IMR-90 (cell line): Measurements from ENCODE around the gene CXCR6. TPM values are rescaled to one million over a fixed set of nuclear protein-coding genes. Genes with fewer than 3 reads are reported as not detected.

ENCODE experiments used
- ATAC-seq: fragments of 200-7000 bp; cut with Tn5 transposase; 2 replicates; pipeline ENCODE4 v1.9.1; 2020; ENCODE audit warnings: low read depth, mild to moderate bottlenecking, moderate library complexity
- BruUV-seq: library from RNA; stranded (reverse); fragments of 400-500 nt; replicated peaks from 2 replicates; lab custom pipeline; 2021; lab: Mats Ljungman, UMichigan
- CTCF ChIA-PET: fragments of 300-600 bp; formaldehyde crosslinking; extraction: SDS; loops from one replicate; lab custom pipeline; 2021; ENCODE audit warnings: antibody characterized with exemption; lab: Yijun Ruan, JAX
- POLR2A ChIA-PET: fragments of 300-600 bp; sonication (Branson Sonifier 250); formaldehyde crosslinking; loops from one replicate; lab custom pipeline; 2022; ENCODE audit warnings: antibody characterized with exemption; ENCODE audit not compliant: unreplicated experiment; lab: Charles Lee
- DNase-seq: peaks from one replicate; pipeline ENCODE4 v3.0.0; 2013
- H2AFZ ChIP-seq: replicated peaks from 2 replicates; pipeline ENCODE3; 2013; ENCODE audit warnings: low read length, mild to moderate bottlenecking; ENCODE audit not compliant: poor library complexity
- H2AK5ac ChIP-seq: 2 replicates; pipeline ENCODE4 v1.6.1; 2013; ENCODE audit warnings: low read depth, low read length, inconsistent platforms
- H2AK9ac ChIP-seq: replicated peaks from 2 replicates; pipeline ENCODE3; 2013; ENCODE audit warnings: mild to moderate bottlenecking, low read depth, low read length, moderate library complexity; ENCODE audit not compliant: poor library complexity
- H2BK120ac ChIP-seq: 2 replicates; pipeline ENCODE4 v1.6.1; 2013; ENCODE audit warnings: low read depth, low read length, inconsistent platforms
- H2BK15ac ChIP-seq: 3 replicates; pipeline ENCODE4 v1.6.1; 2013; ENCODE audit warnings: low read depth, low read length, inconsistent platforms
- H2BK20ac ChIP-seq: 2 replicates; pipeline ENCODE4 v1.6.1; 2013; ENCODE audit warnings: low read depth, mild to moderate bottlenecking, inconsistent platforms, low read length, moderate library complexity
- H2BK5ac ChIP-seq: 2 replicates; pipeline ENCODE4 v1.6.1; 2013; ENCODE audit warnings: mild to moderate bottlenecking, low read depth, low read length, inconsistent platforms; ENCODE audit not compliant: poor library complexity, severe bottlenecking
- H3K14ac ChIP-seq: replicated peaks from 2 replicates; pipeline ENCODE4 v1.6.1; 2013; ENCODE audit warnings: low read depth, low read length, inconsistent platforms
- H3K18ac ChIP-seq: 2 replicates; pipeline ENCODE4 v1.6.1; 2013; ENCODE audit warnings: low read depth, low read length, control low read depth
- H3K23ac ChIP-seq: 2 replicates; pipeline ENCODE4 v1.6.1; 2013; ENCODE audit warnings: low read depth, low read length, inconsistent platforms
- H3K27ac ChIP-seq: 2 replicates; pipeline ENCODE4 v1.5.1; 2013; ENCODE audit warnings: mild to moderate bottlenecking, control low read depth, low read length; ENCODE audit not compliant: insufficient read depth
- H3K27me3 ChIP-seq: 2 replicates; pipeline ENCODE4 v1.6.1; 2013; ENCODE audit warnings: low read length; ENCODE audit not compliant: control insufficient read depth, insufficient read depth
- H3K36me3 ChIP-seq: 2 replicates; pipeline ENCODE4 v1.6.1; 2013; ENCODE audit warnings: low read length, mixed read lengths; ENCODE audit not compliant: control insufficient read depth, insufficient read depth
- H3K4ac ChIP-seq: 2 replicates; pipeline ENCODE4 v1.6.1; 2013; ENCODE audit warnings: low read depth, low read length, inconsistent platforms
- H3K4me1 ChIP-seq: 2 replicates; pipeline ENCODE4 v1.6.1; 2013; ENCODE audit warnings: low read length, mixed read lengths; ENCODE audit not compliant: control insufficient read depth, insufficient read depth
- H3K4me2 ChIP-seq: 2 replicates; pipeline ENCODE4 v1.6.1; 2013; ENCODE audit warnings: low read depth, mild to moderate bottlenecking, control low read depth, low read length, moderate library complexity
- H3K4me3 ChIP-seq: 2 replicates; pipeline ENCODE4 v1.5.1; 2013; ENCODE audit warnings: low read depth, mild to moderate bottlenecking, control low read depth, low read length, moderate library complexity; ENCODE audit not compliant: insufficient read depth
- H3K56ac ChIP-seq: 2 replicates; pipeline ENCODE4 v1.6.1; 2013; ENCODE audit warnings: low read length, inconsistent platforms; ENCODE audit not compliant: insufficient read depth; ENCODE audit errors: extremely low read depth
- H3K79me1 ChIP-seq, 2 experiments: 2 replicates each; pipeline ENCODE4 v1.6.1; 2013; ENCODE audit warnings: low read length in 2 of 2, inconsistent platforms in 1 of 2, low read depth in 1 of 2
- H3K9ac ChIP-seq: 2 replicates; pipeline ENCODE4 v1.6.1; 2013; ENCODE audit warnings: low read depth, low read length, control low read depth
- H3K9me1 ChIP-seq: 2 replicates; pipeline ENCODE4 v1.6.1; 2013; ENCODE audit warnings: low read length, inconsistent platforms; ENCODE audit not compliant: insufficient read depth
- H3K9me3 ChIP-seq: 2 replicates; pipeline ENCODE4 v1.6.1; 2013; ENCODE audit warnings: low read length; ENCODE audit not compliant: control insufficient read depth, insufficient read depth
- H4K20me1 ChIP-seq: 2 replicates; pipeline ENCODE4 v1.6.1; 2013; ENCODE audit warnings: low read length, inconsistent platforms; ENCODE audit not compliant: insufficient read depth
- H4K5ac ChIP-seq: 2 replicates; pipeline ENCODE4 v1.6.1; 2013; ENCODE audit warnings: mild to moderate bottlenecking, low read depth, low read length, control low read depth
- H4K8ac ChIP-seq, 2 experiments: 2 replicates each; pipeline ENCODE4 v1.6.1; 2013; ENCODE audit warnings: low read depth in 2 of 2, low read length in 2 of 2, control low read depth in 1 of 2, inconsistent platforms in 1 of 2
- H4K91ac ChIP-seq: 2 replicates; pipeline ENCODE4 v1.6.1; 2013; ENCODE audit warnings: low read depth, low read length, inconsistent platforms; ENCODE audit not compliant: insufficient read depth
- BHLHE40 ChIP-seq: fragments of 150-350 bp; IDR thresholded peaks from 2 replicates; pipeline ENCODE4 v1.6.1; 2016; ENCODE audit warnings: mild to moderate bottlenecking, low read depth, low read length
- CEBPB ChIP-seq: IDR thresholded peaks from 2 replicates; pipeline ENCODE4 v1.6.1; 2012; ENCODE audit warnings: low read depth, low read length, improper control_type of control experiment
- CHD1 ChIP-seq: IDR thresholded peaks from 2 replicates; pipeline ENCODE4 v1.6.1; 2012; ENCODE audit warnings: low read depth, low read length, improper control_type of control experiment
- ELK1 ChIP-seq: fragments of 150-350 bp; IDR thresholded peaks from 2 replicates; pipeline ENCODE4 v1.6.1; 2016; ENCODE audit warnings: low read depth, mild to moderate bottlenecking, low read length, moderate library complexity, borderline replicate concordance
- FOS ChIP-seq: fragments of 150-350 bp; IDR thresholded peaks from 2 replicates; pipeline ENCODE4 v1.6.1; 2016; ENCODE audit warnings: low read depth, low read length
- MAFK ChIP-seq: IDR thresholded peaks from 2 replicates; pipeline ENCODE4 v1.6.1; 2012; ENCODE audit warnings: low read depth, low read length, improper control_type of control experiment
- MAZ ChIP-seq: IDR thresholded peaks from 2 replicates; pipeline ENCODE4 v1.6.1; 2012; ENCODE audit warnings: low read depth, mild to moderate bottlenecking, low read length, improper control_type of control experiment, moderate library complexity, borderline replicate concordance
- MXI1 ChIP-seq: IDR thresholded peaks from 2 replicates; pipeline ENCODE4 v1.6.1; 2012; ENCODE audit warnings: low read depth, mild to moderate bottlenecking, low read length, moderate library complexity, borderline replicate concordance
- NFE2L2 ChIP-seq: fragments of 150-350 bp; IDR thresholded peaks from 2 replicates; pipeline ENCODE4 v1.6.1; 2016; ENCODE audit warnings: low read depth, mild to moderate bottlenecking, low read length
- POLR2A ChIP-seq: IDR thresholded peaks from 2 replicates; pipeline ENCODE4 v1.6.1; 2012; ENCODE audit warnings: mild to moderate bottlenecking, low read depth, low read length
- RAD21 ChIP-seq: IDR thresholded peaks from 2 replicates; pipeline ENCODE4 v1.6.1; 2012; ENCODE audit warnings: low read length, improper control_type of control experiment
- RCOR1 ChIP-seq: IDR thresholded peaks from 2 replicates; pipeline ENCODE4 v1.6.1; 2012; ENCODE audit warnings: mild to moderate bottlenecking, low read length, improper control_type of control experiment; ENCODE audit not compliant: insufficient replicate concordance
- RFX5 ChIP-seq: IDR thresholded peaks from 2 replicates; pipeline ENCODE4 v1.8.0; 2012; ENCODE audit warnings: low read depth, mild to moderate bottlenecking, low read length, moderate library complexity
- SMC3 ChIP-seq: fragments of 150-350 bp; IDR thresholded peaks from 2 replicates; pipeline ENCODE4 v1.6.1; 2016; ENCODE audit warnings: low read depth, mild to moderate bottlenecking, antibody characterized with exemption, low read length, moderate library complexity
- WGBS, 2 experiments: methylation state at CpG; one replicate each; pipeline versions ENCODE4 v1.1.5 to v1.1.7; 2013; ENCODE audit warnings: missing lambda C conversion rate in 2 of 2; ENCODE audit not compliant: insufficient read length in 1 of 2; ENCODE audit errors: extremely low coverage in 2 of 2; 5-methylcytosine and 5-hydroxymethylcytosine counted together
- dilution Hi-C: fragments of 300-500 bp; cut with HindIII; formaldehyde crosslinking; loops from one replicate; pipeline ENCODE4 v1.14.3; 2018; ENCODE audit warnings: low sequenced_read_pairs; ENCODE audit not compliant: unreplicated experiment
- in situ Hi-C: fragments of 300-500 bp; cut with MboI; formaldehyde crosslinking; loops from 3 replicates; pipeline ENCODE4 v1.14.3; 2019; ENCODE audit warnings: low sequenced_read_pairs, inconsistent platforms, mixed read lengths
- intact Hi-C: fragments of 100-400 bp; cut with micrococcal nuclease; formaldehyde crosslinking; loops from 2 replicates; pipeline ENCODE4 v1.10.0; 2022
- polyA plus RNA-seq, 3 experiments: library from polyadenylated mRNA; depleted of rRNA; stranded (reverse); fragments of >200 nt; gene quantifications; 2 replicates each; pipeline ENCODE4 v1.2.3, GENCODE V29; 2012; ENCODE audit warnings: low replicate concordance in 1 of 3
- total RNA-seq: library from RNA; depleted of rRNA; stranded (reverse); fragments of >200 nt; gene quantifications from 2 replicates; pipeline ENCODE4 v1.2.3, GENCODE V29; 2012
- TF ChIP-seq, protein P1 (sequence below): fragments of 150-350 bp; IDR thresholded peaks from 2 replicates; pipeline ENCODE4 v1.6.1; 2017; ENCODE audit warnings: mild to moderate bottlenecking, antibody characterized with exemption, low read length, low read depth
- TF ChIP-seq, protein P2 (sequence below): conservative IDR thresholded peaks from 2 replicates; pipeline ENCODE4 v1.5.1; 2012; ENCODE audit warnings: mild to moderate bottlenecking, low read depth, low read length, improper control_type of control experiment

CXCR6 gene
- total and polyA plus RNA-seq, 2 of the 4 experiments (the other 2 are of a cell fraction), result not detected

DNA sequence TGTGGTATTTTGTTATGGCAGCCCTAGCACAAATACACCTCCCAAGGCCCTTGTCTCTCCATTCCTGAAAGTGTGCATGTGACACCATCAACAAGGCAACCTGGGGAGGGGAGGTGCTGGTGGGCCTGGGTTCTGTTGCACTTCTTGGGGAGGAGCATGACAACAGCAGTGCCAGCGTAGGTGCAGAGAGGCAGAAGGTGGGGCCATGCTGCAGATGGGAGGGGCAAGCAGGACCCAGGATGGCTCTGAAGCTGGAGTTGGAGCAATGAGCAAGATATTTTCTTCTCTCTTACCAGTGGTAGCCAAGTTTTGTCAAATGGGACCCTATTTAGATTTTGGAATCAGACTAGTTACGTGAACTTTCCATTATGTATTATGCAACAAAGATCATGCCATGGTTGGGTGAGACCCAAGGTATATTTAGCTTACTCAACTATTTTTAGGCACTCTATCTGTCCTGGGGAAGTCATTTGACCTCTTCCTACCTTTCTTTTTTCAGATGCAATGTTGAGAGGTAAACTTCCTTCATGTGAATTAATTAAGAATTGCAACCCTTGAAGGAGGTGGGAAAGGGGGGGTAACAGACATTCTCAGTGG is 49.0 kb downstream of the CXCR6 start:
- Histone ChIP-seq H2BK5ac (peak overlapping the region; percentile 61), H3K4me3 (no peak overlapping the region), H4K20me1 (no peaks in the 10 kb centered on the region), H3K9me3 (no peaks in the 10 kb centered on the region), H2BK15ac (no peak overlapping the region), H3K56ac (no peak overlapping the region), H3K27me3 (no peaks in the 10 kb centered on the region), H3K18ac (no peak overlapping the region), H3K4ac (peak overlapping the region; percentile 48; the same call in 1 of the 2 replicates), H3K27ac (no peak overlapping the region), H4K91ac (no peak overlapping the region), H3K9me1 (peaks cover 45% of the 10 kb centered on the region), H2BK20ac (no peak overlapping the region), H3K14ac (peak overlapping the region; percentile 46), H2AFZ (no peak overlapping the region), H2AK5ac (peak overlapping the region; percentile 80; the same call in 1 of the 2 replicates), H3K9ac (no peak overlapping the region), H2AK9ac (no peak overlapping the region), H3K4me1 (peaks cover 31% of the 10 kb centered on the region), H3K36me3 (no peaks in the 10 kb centered on the region), H4K8ac (no peak overlapping the region; a peak in 1 of 4 replicates), H2BK120ac (peak overlapping the region; percentile 18; the same call in 1 of the 2 replicates), H3K79me1 (peaks cover 18 to 75% of the 10 kb centered on the region in 2 experiments), H3K4me2 (no peak overlapping the region; the same call in 1 of the 2 replicates), H3K23ac (no peak overlapping the region), H4K5ac (no peak overlapping the region)
- ChIA-PET CTCF (no interaction called here), POLR2A (no interaction called here)
- DNase-seq, result no peak
- dilution Hi-C loops, result no loop called here
- no CpG with 5 or more reads among the region's 2 CpGs for WGBS, 2 experiments
- in situ Hi-C loops, result no loop called here
- no peak for ATAC-seq
- no TSS peak for BruUV-seq
- no peak for TF ChIP-seq NFE2L2
- no peak for TF ChIP-seq CHD1
- no peak for TF ChIP-seq RAD21
- TF ChIP-seq RFX5, result no peak
- TF ChIP-seq FOS, result no peak
- no peak for TF ChIP-seq BHLHE40
- TF ChIP-seq POLR2A, result no peak
- TF ChIP-seq, protein P1, sequence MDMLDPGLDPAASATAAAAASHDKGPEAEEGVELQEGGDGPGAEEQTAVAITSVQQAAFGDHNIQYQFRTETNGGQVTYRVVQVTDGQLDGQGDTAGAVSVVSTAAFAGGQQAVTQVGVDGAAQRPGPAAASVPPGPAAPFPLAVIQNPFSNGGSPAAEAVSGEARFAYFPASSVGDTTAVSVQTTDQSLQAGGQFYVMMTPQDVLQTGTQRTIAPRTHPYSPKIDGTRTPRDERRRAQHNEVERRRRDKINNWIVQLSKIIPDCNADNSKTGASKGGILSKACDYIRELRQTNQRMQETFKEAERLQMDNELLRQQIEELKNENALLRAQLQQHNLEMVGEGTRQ, result no peak
- TF ChIP-seq ELK1, result no peak
- no peak for TF ChIP-seq SMC3
- no peak for TF ChIP-seq MAFK
- no peak for TF ChIP-seq CEBPB
- no peak for TF ChIP-seq RCOR1
- TF ChIP-seq, protein P2, sequence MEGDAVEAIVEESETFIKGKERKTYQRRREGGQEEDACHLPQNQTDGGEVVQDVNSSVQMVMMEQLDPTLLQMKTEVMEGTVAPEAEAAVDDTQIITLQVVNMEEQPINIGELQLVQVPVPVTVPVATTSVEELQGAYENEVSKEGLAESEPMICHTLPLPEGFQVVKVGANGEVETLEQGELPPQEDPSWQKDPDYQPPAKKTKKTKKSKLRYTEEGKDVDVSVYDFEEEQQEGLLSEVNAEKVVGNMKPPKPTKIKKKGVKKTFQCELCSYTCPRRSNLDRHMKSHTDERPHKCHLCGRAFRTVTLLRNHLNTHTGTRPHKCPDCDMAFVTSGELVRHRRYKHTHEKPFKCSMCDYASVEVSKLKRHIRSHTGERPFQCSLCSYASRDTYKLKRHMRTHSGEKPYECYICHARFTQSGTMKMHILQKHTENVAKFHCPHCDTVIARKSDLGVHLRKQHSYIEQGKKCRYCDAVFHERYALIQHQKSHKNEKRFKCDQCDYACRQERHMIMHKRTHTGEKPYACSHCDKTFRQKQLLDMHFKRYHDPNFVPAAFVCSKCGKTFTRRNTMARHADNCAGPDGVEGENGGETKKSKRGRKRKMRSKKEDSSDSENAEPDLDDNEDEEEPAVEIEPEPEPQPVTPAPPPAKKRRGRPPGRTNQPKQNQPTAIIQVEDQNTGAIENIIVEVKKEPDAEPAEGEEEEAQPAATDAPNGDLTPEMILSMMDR, result no peak
- no peak for TF ChIP-seq MAZ
- TF ChIP-seq MXI1, result no peak
- intact Hi-C loops, result no loop called here
